ENCODE measurements around the gene PHF12. TPM values are rescaled to one million over a fixed set of nuclear protein-coding genes. Genes with fewer than 3 reads are reported as not detected.

Gene PHF12
- total RNA-seq, 1 experiment from 2014 or later: 8.4 TPM

GRCh38 chr17:28874750-28875149 lies 76.6 kb downstream of the PHF12 start:
- Histone ChIP-seq H3K4me3 (no peak overlapping the region), H3K36me3 (peaks cover 5% of the 10 kb centered on the region; the same call in 1 of the 2 replicates)
- no peak for DNase-seq

GRCh38 chr17:28873839-28874238 lies 77.5 kb downstream of the PHF12 start:
- Histone ChIP-seq H3K9me3 (no peaks in the 10 kb centered on the region), H3K27me3 (no peaks in the 10 kb centered on the region), H3K4me3 (no peak overlapping the region), H3K36me3 (peaks cover 5% of the 10 kb centered on the region; the same call in 1 of the 2 replicates)
- DNase-seq: no peak

More at GRCh38 chr17:28874750-28875149, 76.6 kb downstream of the PHF12 start:
- Histone ChIP-seq H3K27me3 (no peaks in the 10 kb centered on the region), H3K9me3 (no peaks in the 10 kb centered on the region)

DNA sequence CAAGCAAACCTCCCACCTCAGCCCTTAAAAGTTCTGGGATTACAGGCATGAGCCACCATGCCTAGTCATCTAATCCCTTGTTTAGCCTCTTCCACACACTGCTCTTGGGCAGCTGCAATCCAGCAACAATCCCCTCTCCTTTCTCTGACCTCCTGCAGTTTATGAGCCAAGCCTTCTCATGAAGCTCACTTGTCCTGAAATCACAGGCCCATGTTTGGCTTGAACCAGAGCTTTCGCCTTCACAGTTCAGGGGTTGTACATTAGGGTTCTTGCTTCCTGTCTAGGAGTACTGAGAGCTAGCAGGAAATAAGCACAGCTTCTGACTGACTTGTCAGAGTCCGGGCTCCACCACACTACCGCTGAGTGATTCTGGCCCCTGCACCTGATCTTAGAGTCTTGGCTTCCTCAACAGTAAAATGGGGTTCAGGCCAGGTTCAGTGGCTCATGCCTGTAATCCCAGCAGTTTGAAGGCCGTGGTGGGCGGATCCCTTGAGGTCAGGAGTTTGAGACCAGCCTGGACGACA lies 80.2 kb downstream of the PHF12 start:
- H3K4me3 ChIP-seq: no peak overlapping the region

GRCh38 chr17:28867276-28867675 lies 84.0 kb downstream of the PHF12 start:
- no peaks in the 10 kb centered on the region for H3K9me3 ChIP-seq
- H3K36me3 ChIP-seq: no peaks in the 10 kb centered on the region
- H3K4me3 ChIP-seq: no peak overlapping the region
- no peak for DNase-seq
- H3K27me3 ChIP-seq: no peaks in the 10 kb centered on the region

More for the DNA sequence above, 80.2 kb downstream of the PHF12 start:
- Histone ChIP-seq H3K27me3 (no peaks in the 10 kb centered on the region), H3K36me3 (no peaks in the 10 kb centered on the region), H3K9me3 (no peaks in the 10 kb centered on the region)
- DNase-seq: no peak

- Histone ChIP-seq H3K9me3 (no peaks in the 10 kb centered on the region), H3K4me3 (no peak overlapping the region), H3K27me3 (no peaks in the 10 kb centered on the region), H3K36me3 (peaks cover 2% of the 10 kb centered on the region; the same call in 1 of the 2 replicates)
- DNase-seq: no peak
Observed at GRCh38 chr17:28865946-28866752, 85.2 kb downstream of the PHF12 start.

- H3K27me3 ChIP-seq: no peaks in the 10 kb centered on the region
- no peak for DNase-seq
- H3K4me3 ChIP-seq: no peak overlapping the region
- no peaks in the 10 kb centered on the region for H3K9me3 ChIP-seq
- H3K36me3 ChIP-seq: peaks cover 8% of the 10 kb centered on the region
Observed at GRCh38 chr17:28864991-28865849, 86.1 kb downstream of the PHF12 start.

DNA sequence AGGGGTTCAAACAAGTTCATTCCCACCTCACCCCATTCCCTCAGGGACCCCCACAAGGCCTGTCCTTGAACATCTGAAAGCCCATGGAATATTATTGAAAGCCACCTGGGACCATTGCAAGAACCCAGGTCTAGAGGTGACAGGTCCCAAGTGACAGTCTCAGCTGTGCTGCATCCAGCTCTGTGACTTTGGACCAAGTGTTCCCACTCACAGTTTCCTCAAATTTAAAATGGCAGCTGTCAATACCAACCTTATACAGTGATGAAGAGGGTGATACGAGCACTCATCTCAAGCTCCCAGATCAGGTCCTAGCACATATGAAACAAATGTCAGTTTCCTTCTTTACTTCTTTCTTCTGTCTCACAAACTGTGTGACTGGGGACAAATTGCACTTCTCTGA lies 87.4 kb downstream of the PHF12 start:
- Histone ChIP-seq H3K36me3 (peaks cover 12% of the 10 kb centered on the region), H3K27me3 (no peaks in the 10 kb centered on the region), H3K9me3 (no peaks in the 10 kb centered on the region), H3K4me3 (no peak overlapping the region)
- no peak for DNase-seq

GRCh38 chr17:28862561-28862960 lies 88.8 kb downstream of the PHF12 start:
- Histone ChIP-seq H3K27me3 (no peaks in the 10 kb centered on the region), H3K36me3 (peaks cover 26% of the 10 kb centered on the region), H3K4me3 (no peak overlapping the region), H3K9me3 (no peaks in the 10 kb centered on the region)
- no peak for DNase-seq

DNA sequence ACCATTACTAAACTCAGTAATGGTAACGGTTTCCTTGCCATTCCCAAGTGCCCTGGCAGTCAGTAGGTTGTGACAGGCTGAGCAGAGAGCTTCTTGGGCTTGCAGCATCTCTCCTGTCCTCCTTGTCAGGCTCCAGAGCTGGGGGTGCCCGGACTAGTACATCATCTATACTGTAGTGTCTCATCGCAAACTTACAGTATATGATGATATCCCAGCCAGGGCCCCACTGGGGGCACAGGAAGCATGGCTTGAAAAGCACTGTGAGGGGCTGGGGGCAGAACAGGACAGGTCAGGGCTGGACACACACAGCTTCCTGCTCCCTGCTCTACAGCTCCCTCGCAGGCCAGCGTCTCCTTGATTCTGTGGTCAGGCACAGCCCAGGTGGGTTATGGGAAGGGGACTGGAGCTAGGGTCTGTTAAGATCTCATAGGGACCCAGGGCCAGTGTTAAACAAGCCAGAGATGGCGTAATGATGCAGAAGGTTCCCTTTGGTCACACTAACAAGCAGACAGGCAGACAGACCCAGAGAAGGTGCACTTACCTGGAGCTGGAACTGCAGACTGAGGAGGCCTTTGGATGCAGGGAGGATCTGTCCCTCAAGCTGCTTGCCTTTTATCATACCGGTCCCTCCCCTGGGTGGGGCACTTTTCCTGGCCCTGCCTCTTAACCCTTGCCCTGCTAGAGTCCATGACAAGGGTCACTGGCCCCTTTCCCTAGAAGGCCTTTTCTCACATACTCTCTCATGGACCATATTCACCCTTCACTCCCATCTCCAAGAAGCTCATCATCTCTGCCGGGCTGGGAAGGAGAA lies 89.7 kb downstream of the PHF12 start:
- no peak for DNase-seq
- no peaks in the 10 kb centered on the region for H3K9me3 ChIP-seq
- H3K36me3 ChIP-seq: peaks cover 32% of the 10 kb centered on the region
- H3K27me3 ChIP-seq: no peaks in the 10 kb centered on the region
- no peak overlapping the region for H3K4me3 ChIP-seq

GRCh38 chr17:28860363-28860808 lies 90.9 kb downstream of the PHF12 start:
- H3K36me3 ChIP-seq: peaks cover 39% of the 10 kb centered on the region
- H3K9me3 ChIP-seq: no peaks in the 10 kb centered on the region
- DNase-seq: no peak
- no peak overlapping the region for H3K4me3 ChIP-seq
- H3K27me3 ChIP-seq: no peaks in the 10 kb centered on the region

DNA sequence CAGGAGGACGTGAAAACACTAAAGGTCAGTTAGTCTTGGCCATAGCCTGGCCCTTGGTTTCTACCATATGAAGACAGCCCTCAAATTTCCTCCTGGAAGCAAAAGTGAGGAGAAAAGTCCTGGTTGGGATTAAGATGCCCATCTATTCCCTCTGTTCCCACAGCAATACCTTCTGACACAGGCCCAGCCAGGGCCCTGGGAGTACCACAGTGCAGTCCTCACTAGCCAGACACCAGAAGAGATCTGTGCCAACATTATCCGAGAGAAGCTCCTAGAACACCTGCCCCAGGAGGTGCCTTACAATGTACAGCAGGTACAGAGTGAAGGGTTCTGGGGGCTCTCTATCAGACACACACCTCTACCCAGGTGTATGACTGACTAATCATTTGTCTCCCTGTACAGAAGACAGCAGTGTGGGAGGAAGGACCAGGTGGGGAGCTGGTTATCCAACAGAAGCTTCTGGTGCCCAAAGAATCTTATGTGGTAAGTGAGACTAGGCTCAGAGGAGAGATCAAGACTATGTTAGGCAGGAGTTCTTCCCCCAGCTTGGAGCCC lies 92.4 kb downstream of the PHF12 start:
- H3K9me3 ChIP-seq: peaks cover 2% of the 10 kb centered on the region; the same call in 1 of the 2 replicates

GRCh38 chr17:28857905-28858800 lies 93.2 kb downstream of the PHF12 start:
- Histone ChIP-seq H3K27me3 (no peaks in the 10 kb centered on the region), H3K9me3 (peaks cover 6% of the 10 kb centered on the region; the same call in 1 of the 2 replicates), H3K4me3 (no peak overlapping the region), H3K36me3 (peaks cover 39% of the 10 kb centered on the region)
- no peak for DNase-seq

More for the DNA sequence above, 92.4 kb downstream of the PHF12 start:
- Histone ChIP-seq H3K27me3 (no peaks in the 10 kb centered on the region), H3K36me3 (peaks cover 39% of the 10 kb centered on the region), H3K4me3 (no peak overlapping the region)
- no peak for DNase-seq

DNA sequence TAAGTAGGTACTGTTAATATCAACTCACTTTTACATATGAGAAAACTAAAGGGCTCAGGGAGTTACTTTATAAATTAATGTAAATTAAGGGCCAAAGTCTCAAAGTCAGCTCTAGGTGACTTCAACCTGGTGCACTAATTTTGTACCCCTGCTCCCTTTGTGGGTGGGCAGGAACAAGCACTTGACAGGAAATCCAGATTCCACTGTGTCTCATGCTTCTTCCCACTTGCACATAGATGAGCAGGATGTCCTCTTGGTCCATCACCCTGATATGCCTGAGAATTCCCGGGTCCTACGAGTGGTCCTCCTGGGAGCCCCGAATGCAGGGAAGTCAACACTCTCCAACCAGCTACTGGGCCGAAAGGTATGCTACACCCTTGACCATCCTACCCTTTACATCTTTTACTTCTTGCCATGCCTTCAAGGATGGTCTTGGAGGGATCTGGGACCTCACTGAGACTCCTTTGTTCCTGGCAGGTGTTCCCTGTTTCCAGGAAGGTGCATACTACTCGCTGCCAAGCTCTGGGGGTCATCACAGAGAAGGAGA lies 95.2 kb downstream of the PHF12 start:
- Histone ChIP-seq H3K36me3 (peaks cover 37% of the 10 kb centered on the region), H3K9me3 (peaks cover 8% of the 10 kb centered on the region; the same call in 1 of the 2 replicates), H3K4me3 (peak overlapping the region; percentile 86), H3K27me3 (no peaks in the 10 kb centered on the region)
- no peak for DNase-seq

DNA sequence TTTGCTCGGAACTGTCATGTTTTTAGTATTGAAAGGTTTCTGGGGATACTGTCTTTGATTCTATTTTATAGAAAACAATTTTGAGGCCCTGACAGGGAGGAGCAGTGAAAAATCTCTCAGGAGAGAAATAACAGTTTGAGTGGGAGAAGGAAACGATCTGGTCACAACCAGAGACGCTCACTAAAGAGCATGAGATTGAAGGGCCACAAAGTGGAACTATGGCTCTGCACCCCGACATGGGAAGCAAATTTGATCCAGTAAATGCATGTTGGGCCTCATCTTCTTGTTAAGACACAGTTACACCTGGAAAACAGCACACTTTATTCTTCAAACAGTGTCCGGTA lies 96.0 kb downstream of the PHF12 start:
- peak overlapping the region; percentile 86 for H3K4me3 ChIP-seq
- peaks cover 31% of the 10 kb centered on the region for H3K36me3 ChIP-seq
- DNase-seq: no peak
- H3K9me3 ChIP-seq: peaks cover 8% of the 10 kb centered on the region; the same call in 1 of the 2 replicates
- H3K27me3 ChIP-seq: no peaks in the 10 kb centered on the region
